Sigmoid colon (tissue), 7 donors: ENCODE data around the gene CCDC90B. TPM values are rescaled to one million over a fixed set of nuclear protein-coding genes. Genes with fewer than 3 reads are reported as not detected.
"Not testable (repeated sequence)": the region's sequence is repeated elsewhere in the genome, so short reads cannot be mapped to it uniquely, and the experiment has no call there.

Source experiments
- DNase-seq: peaks from one replicate; pipeline ENCODE4 v3.0.0-alpha.2; 2019
- H3K27ac ChIP-seq, 4 donors: fragments of 200-600 bp; sonication (generic); one replicate each; pipeline ENCODE4 v1.5.1; 2016 to 2019; ENCODE audit warnings: mild to moderate bottlenecking in 1 of 4
- H3K27me3 ChIP-seq, 3 donors: fragments of 200-600 bp; sonication (generic); one replicate each; pipeline ENCODE4 v1.5.1; 2019; ENCODE audit warnings: mild to moderate bottlenecking in 1 of 3
- H3K36me3 ChIP-seq, 4 donors: fragments of 200-600 bp; sonication (generic); one replicate each; pipeline ENCODE4 v1.5.1; 2016 to 2019
- H3K4me1 ChIP-seq, 4 donors: fragments of 200-600 bp; sonication (generic); one replicate each; pipeline ENCODE4 v1.5.1; 2017 to 2019
- H3K4me3 ChIP-seq, 4 donors: fragments of 200-600 bp; sonication (generic); one replicate each; pipeline ENCODE4 v1.5.1; 2017 to 2019; ENCODE audit warnings: mild to moderate bottlenecking in 2 of 4, moderate library complexity in 1 of 4
- H3K9me3 ChIP-seq, 4 donors: fragments of 200-600 bp in 3 of 4; sonication (generic) in 3 of 4; one replicate each; pipeline versions ENCODE4 v1.5.1 to v1.6.1; 2013 to 2019
- CTCF ChIP-seq, 4 experiments: fragments of 450-650 bp in 3 of 4; fragments of 200-600 bp in 1 of 4; IDR thresholded peaks; one replicate each; pipeline ENCODE4 v1.5.1; 2016 to 2019; ENCODE audit warnings: antibody characterized with exemption in 4 of 4, mild to moderate bottlenecking in 3 of 4, moderate library complexity in 2 of 4
- EP300 ChIP-seq, 4 donors: sonication (generic); formaldehyde crosslinking; IDR thresholded peaks; one replicate each; pipeline ENCODE4 v1.6.1; 2017; ENCODE audit warnings: antibody characterized with exemption in 4 of 4
- POLR2A ChIP-seq, 2 donors: fragments of 450-650 bp; IDR thresholded peaks; one replicate each; pipeline ENCODE4 v1.6.1; 2016; ENCODE audit warnings: antibody characterized with exemption in 2 of 2, mild to moderate bottlenecking in 2 of 2, moderate library complexity in 2 of 2
- POLR2AphosphoS5 ChIP-seq, 4 donors: sonication (generic); formaldehyde crosslinking; IDR thresholded peaks; one replicate each; pipeline ENCODE4 v1.6.1; 2017; ENCODE audit warnings: antibody characterized with exemption in 4 of 4
- WGBS, 2 donors: extraction: QIAGEN DNeasy Blood & Tissue Kit; methylation state at CpG; one replicate each; pipeline ENCODE4 v1.1.7; 2013; 5-methylcytosine and 5-hydroxymethylcytosine counted together
- intact Hi-C: fragments of 100-400 bp; cut with DNase I; formaldehyde crosslinking; loops from one replicate; pipeline ENCODE4 v1.15.1; 2023
- polyA plus RNA-seq, 3 donors: library from polyadenylated mRNA; stranded (reverse); fragments of 200-250 nt; gene quantifications; one replicate each; pipeline ENCODE4 v1.2.3, GENCODE V29; 2013
- total RNA-seq, 4 donors: library from RNA; depleted of rRNA; stranded (reverse); fragments of >200 nt; gene quantifications; one replicate each; pipeline ENCODE4 v1.1.0, GENCODE V29; 2016
- donor health status: healthy with polysubstance abuse.
- donor health status: Bipolar disorder and iron deficiency.
- donor health status: healthy.

CCDC90B gene
- total and polyA plus RNA-seq, 7 donors: 28.6 to 51.3 (median 44.4) TPM

GRCh38 chr11:83318931-83319330 lies 32.8 kb upstream of the CCDC90B start:
- Histone ChIP-seq H3K27ac (no peak overlapping the region), H3K27me3 (no peaks in the 10 kb centered on the region), H3K36me3 (no peaks in the 10 kb centered on the region), H3K4me3 (no peak overlapping the region), H3K4me1 (no peaks in the 10 kb centered on the region), H3K9me3 (no peaks in the 10 kb centered on the region)
- WGBS, 2 donors: 88 to 95% methylated on average over 1 of the region's 1 CpG
- no peak for DNase-seq
- intact Hi-C loops: no loop called here
- TF ChIP-seq CTCF (IDR thresholded peaks at IDR 0.05): no peak
- TF ChIP-seq POLR2AphosphoS5 (IDR thresholded peaks at IDR 0.05): no peak

GRCh38 chr11:83317757-83318690 lies 31.9 kb upstream of the CCDC90B start:
- 87 to 88% methylated on average over 8 of the region's 8 CpGs for WGBS, 2 donors
- intact Hi-C loops: no loop called here
- TF ChIP-seq POLR2AphosphoS5 (IDR thresholded peaks at IDR 0.05): no peak
- TF ChIP-seq POLR2A (IDR thresholded peaks at IDR 0.05): no peak

GRCh38 chr11:83316897-83317268 lies 30.7 kb upstream of the CCDC90B start:
- H3K27me3 ChIP-seq, H3K4me1 ChIP-seq, intact Hi-C loops, H3K36me3 ChIP-seq, H3K4me3 ChIP-seq, H3K27ac ChIP-seq, DNase-seq, H3K9me3 ChIP-seq: not testable (repeated sequence)
- 97 to 98% methylated on average over 31 of the region's 31 CpGs for WGBS, 2 donors

More at GRCh38 chr11:83317757-83318690, 31.9 kb upstream of the CCDC90B start:
- H3K27me3 ChIP-seq: no peaks in the 10 kb centered on the region
- H3K9me3 ChIP-seq: no peaks in the 10 kb centered on the region
- no peaks in the 10 kb centered on the region for H3K36me3 ChIP-seq
- H3K4me1 ChIP-seq: no peaks in the 10 kb centered on the region
- DNase-seq: no peak
- no peak overlapping the region for H3K4me3 ChIP-seq
- H3K27ac ChIP-seq: no peak overlapping the region

- H3K36me3 ChIP-seq, H3K4me1 ChIP-seq, H3K27me3 ChIP-seq, intact Hi-C loops, H3K9me3 ChIP-seq, H3K4me3 ChIP-seq, DNase-seq: not testable (repeated sequence)
- peak overlapping the region in 1 of 4 donors; percentile 24 for H3K27ac ChIP-seq
- 93 to 94% methylated on average over 59 of the region's 59 CpGs for WGBS, 2 donors
Measured at GRCh38 chr11:83316143-83316896, 30.2 kb upstream of the CCDC90B start.

- Histone ChIP-seq H3K4me1 (no peaks in the 10 kb centered on the region), H3K27ac (no peak overlapping the region), H3K36me3 (no peaks in the 10 kb centered on the region), H3K27me3 (no peaks in the 10 kb centered on the region), H3K9me3 (no peaks in the 10 kb centered on the region), H3K4me3 (no peak overlapping the region)
- no peak for DNase-seq
- intact Hi-C loops: no loop called here
- TF ChIP-seq POLR2A (IDR thresholded peaks at IDR 0.05) (no peak), POLR2AphosphoS5 (IDR thresholded peaks at IDR 0.05) (no peak), CTCF (IDR thresholded peaks at IDR 0.05) (no peak), EP300 (IDR thresholded peaks at IDR 0.05) (no peak)
Measured at GRCh38 chr11:83312430-83312829, 26.3 kb upstream of the CCDC90B start.

- intact Hi-C loops: no loop called here
- Histone ChIP-seq H3K36me3 (no peaks in the 10 kb centered on the region), H3K9me3 (no peaks in the 10 kb centered on the region), H3K4me1 (no peaks in the 10 kb centered on the region), H3K27me3 (no peaks in the 10 kb centered on the region), H3K4me3 (no peak overlapping the region), H3K27ac (no peak overlapping the region)
- no peak for DNase-seq
- 83 to 89% methylated on average over 2 of the region's 2 CpGs for WGBS, 2 donors
- no peak for TF ChIP-seq EP300 (IDR thresholded peaks at IDR 0.05)
- no peak for TF ChIP-seq CTCF (IDR thresholded peaks at IDR 0.05)
- no peak for TF ChIP-seq POLR2AphosphoS5 (IDR thresholded peaks at IDR 0.05)
- no peak for TF ChIP-seq POLR2A (IDR thresholded peaks at IDR 0.05)
Measured at GRCh38 chr11:83311701-83312100, 25.5 kb upstream of the CCDC90B start.
